Hepatocyte (in vitro differentiated cells): ENCODE measurements around the gene ALG12.

Experiments used
- CTCF ChIP-seq: fragments of 200-600 bp; sonication (generic); IDR thresholded peaks from 2 replicates; pipeline ENCODE4 v1.5.1; 2016; ENCODE audit warnings: antibody characterized with exemption, mild to moderate bottlenecking; ENCODE audit not compliant: poor library complexity
- EZH2 ChIP-seq: fragments of 200-600 bp; sonication (generic); IDR thresholded peaks from 2 replicates; pipeline ENCODE4 v1.6.1; 2016; ENCODE audit warnings: antibody characterized with exemption, mild to moderate bottlenecking, borderline replicate concordance
- EZH2phosphoT487 ChIP-seq: fragments of 200-600 bp; sonication (generic); IDR thresholded peaks from one replicate; pipeline ENCODE4 v1.6.1; 2018; ENCODE audit warnings: antibody characterized with exemption, mild to moderate bottlenecking, low read depth, moderate library complexity; ENCODE audit not compliant: unreplicated experiment, severe bottlenecking

GRCh38 chr22:49957826-49958365 is 39.7 kb upstream of the ALG12 start:
- TF ChIP-seq EZH2 (no peak), CTCF (no peak), EZH2phosphoT487 (no peak)
